Neural cell (in vitro differentiated cells): Measurements from ENCODE around the gene DPP10. TPM values are rescaled to one million over a fixed set of nuclear protein-coding genes. Genes with fewer than 3 reads are reported as not detected.

ENCODE experiments used
- H2AFZ ChIP-seq: fragments of 200-600, 300-800 bp; sonication (generic), shearing (Covaris generic); 2 replicates; pipeline ENCODE4 v1.6.0; 2014; ENCODE audit warnings: low read depth, mild to moderate bottlenecking, antibody characterized with exemption, low read length, moderate library complexity
- H3F3A ChIP-seq: fragments of 200-600 bp; shearing (Covaris generic); 2 replicates; pipeline ENCODE4 v1.6.1; 2016; ENCODE audit warnings: mild to moderate bottlenecking, moderate library complexity, mixed read lengths, antibody characterized with exemption, low read length; ENCODE audit not compliant: insufficient read depth, poor library complexity, severe bottlenecking
- H3K27ac ChIP-seq: fragments of 200-600, 300-800 bp; sonication (generic), shearing (Covaris generic); 2 replicates; pipeline ENCODE4 v1.5.1; 2014; ENCODE audit warnings: mild to moderate bottlenecking, low read length, moderate library complexity
- H3K27me3 ChIP-seq: fragments of 300-800, 200-600 bp; sonication (generic), shearing (Covaris generic); 2 replicates; pipeline ENCODE4 v1.6.0; 2014; ENCODE audit warnings: mild to moderate bottlenecking, low read depth, low read length, moderate library complexity; ENCODE audit not compliant: insufficient read depth
- H3K36me3 ChIP-seq: fragments of 300-800, 200-600 bp; sonication (generic), shearing (Covaris generic); 2 replicates; pipeline ENCODE4 v1.5.1; 2014; ENCODE audit warnings: mild to moderate bottlenecking, antibody characterized with exemption, low read length, moderate library complexity; ENCODE audit not compliant: insufficient read depth
- H3K4me2 ChIP-seq: fragments of 300-800, 200-600 bp; sonication (generic), shearing (Covaris generic); 2 replicates; pipeline ENCODE4 v1.6.0; 2014; ENCODE audit warnings: mild to moderate bottlenecking, low read length
- H3K4me3 ChIP-seq: fragments of 300-800, 200-600 bp; sonication (generic), shearing (Covaris generic); 2 replicates; pipeline ENCODE4 v1.5.1; 2014; ENCODE audit warnings: mild to moderate bottlenecking, low read length, moderate library complexity
- H3K79me2 ChIP-seq: fragments of 200-600 bp; shearing (Covaris generic); replicated peaks from 2 replicates; pipeline ENCODE4 v1.6.0; 2014; ENCODE audit warnings: mild to moderate bottlenecking, low read length, moderate library complexity; ENCODE audit not compliant: insufficient read depth
- H3K9ac ChIP-seq: fragments of 300-800, 200-600 bp; sonication (generic), shearing (Covaris generic); 2 replicates; pipeline ENCODE4 v1.6.1; 2016; ENCODE audit warnings: mild to moderate bottlenecking, low read length, mixed read lengths
- H3K9me2 ChIP-seq: fragments of 200-600 bp; shearing (Covaris generic); 2 replicates; pipeline ENCODE4 v1.6.1; 2016; ENCODE audit warnings: mild to moderate bottlenecking, low read length, mixed read lengths; ENCODE audit not compliant: insufficient read depth
- H3K9me3 ChIP-seq: fragments of 200-600, 300-800 bp; sonication (generic), shearing (Covaris generic); 2 replicates; pipeline ENCODE4 v1.6.1; 2016; ENCODE audit warnings: mild to moderate bottlenecking, mixed run types, low read length, moderate library complexity, mixed read lengths
- H4K20me1 ChIP-seq: fragments of 200-600 bp; shearing (Covaris generic); 2 replicates; pipeline ENCODE4 v1.6.1; 2016; ENCODE audit warnings: mild to moderate bottlenecking, mixed run types; ENCODE audit not compliant: insufficient read depth
- CTCF ChIP-seq: fragments of 450-650 bp; IDR thresholded peaks from 2 replicates; pipeline ENCODE4 v1.5.1; 2014; ENCODE audit warnings: antibody characterized with exemption, mild to moderate bottlenecking, moderate library complexity; ENCODE audit not compliant: poor library complexity, severe bottlenecking
- EP300 ChIP-seq: fragments of 450-650 bp; conservative IDR thresholded peaks from 2 replicates; pipeline ENCODE4 v1.6.1; 2014; ENCODE audit warnings: antibody characterized with exemption, mild to moderate bottlenecking, moderate library complexity; ENCODE audit not compliant: poor library complexity, severe bottlenecking
- EZH2 ChIP-seq: fragments of 200-600, 300-800 bp; shearing (Covaris generic), sonication (generic); IDR thresholded peaks from 2 replicates; pipeline ENCODE4 v1.6.1; 2014; ENCODE audit warnings: antibody characterized with exemption, low read length, borderline replicate concordance, mild to moderate bottlenecking; ENCODE audit not compliant: insufficient read depth, poor library complexity, severe bottlenecking
- MXI1 ChIP-seq: fragments of 450-650 bp; conservative IDR thresholded peaks from 2 replicates; pipeline ENCODE4 v1.6.1; 2014; ENCODE audit warnings: antibody characterized with exemption, mild to moderate bottlenecking; ENCODE audit not compliant: poor library complexity, severe bottlenecking
- POLR2AphosphoS5 ChIP-seq: IDR thresholded peaks from 2 replicates; pipeline ENCODE4 v1.6.1; 2012
- RAD21 ChIP-seq: fragments of 450-650 bp; conservative IDR thresholded peaks from 2 replicates; pipeline ENCODE4 v1.6.1; 2014; ENCODE audit warnings: antibody characterized with exemption, mild to moderate bottlenecking, moderate library complexity
- REST ChIP-seq: IDR thresholded peaks from 2 replicates; pipeline ENCODE4 v1.6.1; 2012; ENCODE audit warnings: borderline replicate concordance
- SMC3 ChIP-seq: fragments of 450-650 bp; conservative IDR thresholded peaks from 2 replicates; pipeline ENCODE4 v1.6.1; 2014; ENCODE audit warnings: antibody characterized with exemption, mild to moderate bottlenecking, moderate library complexity; ENCODE audit not compliant: poor library complexity
- TAF1 ChIP-seq: IDR thresholded peaks from 2 replicates; pipeline ENCODE4 v1.6.1; 2012; ENCODE audit warnings: low read depth
- polyA plus RNA-seq: library from polyadenylated mRNA; depleted of rRNA; stranded (reverse); fragments of >200 nt; gene quantifications from 2 replicates; pipeline ENCODE4 v1.2.3, GENCODE V29; 2014

Gene DPP10
- polyA plus RNA-seq, 1 donor from 2014 or later = 13.9 TPM

- H3K4me2 ChIP-seq = no peak overlapping the region
Measured at GRCh38 chr2:115400940-115401339, 958.5 kb downstream of the DPP10 start.

GRCh38 chr2:115412501-115412900 lies 970.1 kb downstream of the DPP10 start:
- no peaks in the 10 kb centered on the region for H3K79me2 ChIP-seq
- H3K27ac ChIP-seq = no peak overlapping the region
- no peaks in the 10 kb centered on the region for H3F3A ChIP-seq
- H3K9me3 ChIP-seq = no peaks in the 10 kb centered on the region
- no peak overlapping the region for H3K4me3 ChIP-seq
- H3K9me2 ChIP-seq = no peaks in the 10 kb centered on the region
- H3K9ac ChIP-seq = no peak overlapping the region
- no peaks in the 10 kb centered on the region for H4K20me1 ChIP-seq
- H3K27me3 ChIP-seq = no peaks in the 10 kb centered on the region
- H3K36me3 ChIP-seq = no peaks in the 10 kb centered on the region
- no peak overlapping the region for H3K4me2 ChIP-seq
- H2AFZ ChIP-seq = no peak overlapping the region
- TF ChIP-seq MXI1 (no peak), CTCF (no peak), REST (no peak), SMC3 (no peak), POLR2AphosphoS5 (no peak), EP300 (no peak), RAD21 (no peak)

More at GRCh38 chr2:115400940-115401339, 958.5 kb downstream of the DPP10 start:
- H3K9me3 ChIP-seq = no peaks in the 10 kb centered on the region
- no peak overlapping the region for H3K4me3 ChIP-seq
- H4K20me1 ChIP-seq = no peaks in the 10 kb centered on the region
- H3F3A ChIP-seq = no peaks in the 10 kb centered on the region
- no peak overlapping the region for H3K27ac ChIP-seq
- H3K9me2 ChIP-seq = no peaks in the 10 kb centered on the region
- no peak overlapping the region for H2AFZ ChIP-seq
- no peak overlapping the region for H3K9ac ChIP-seq
- TF ChIP-seq EZH2 (no peak), SMC3 (no peak), EP300 (no peak), POLR2AphosphoS5 (no peak), MXI1 (no peak), RAD21 (no peak), CTCF (no peak), REST (no peak), TAF1 (no peak)
- H3K36me3 ChIP-seq = no peaks in the 10 kb centered on the region
- no peaks in the 10 kb centered on the region for H3K27me3 ChIP-seq
- no peaks in the 10 kb centered on the region for H3K79me2 ChIP-seq
